Gastrocnemius medialis (tissue), 4 donors: ENCODE data around the gene TNFRSF18.

ENCODE experiments used
- CTCF ChIP-seq, 5 experiments: fragments of 450-650 bp in 3 of 5; fragments of 200-600 bp in 2 of 5; sonication (generic) in 2 of 5; IDR thresholded peaks in 4 of 5; conservative IDR thresholded peaks in 1 of 5; 1 replicate in 4 of 5; 2 replicates in 1 of 5; pipeline ENCODE4 v1.5.1; 2016 to 2019; ENCODE audit warnings: antibody characterized with exemption in 5 of 5, mild to moderate bottlenecking in 3 of 5, moderate library complexity in 3 of 5
- POLR2A ChIP-seq, 2 donors: fragments of 450-650 bp; IDR thresholded peaks; one replicate each; pipeline ENCODE4 v1.6.1; 2017; ENCODE audit warnings: antibody characterized with exemption in 2 of 2, mild to moderate bottlenecking in 2 of 2, moderate library complexity in 2 of 2

GRCh38 chr1:1166642-1167397 is 39.6 kb downstream of the TNFRSF18 start:
- no peak for TF ChIP-seq CTCF (IDR thresholded peaks at IDR 0.05 in 4 of 5, conservative IDR thresholded peaks at IDR 0.05 in 1 of 5)
- no peak for TF ChIP-seq POLR2A (IDR thresholded peaks at IDR 0.05)
